Activated T-cell treated with anti-CD3 and anti-CD28 coated beads, Interleukin-2, amount 50 U/mL, for 4 hours (primary cell): ENCODE results near the gene RGS2. TPM values are rescaled to one million over a fixed set of nuclear protein-coding genes. Genes with fewer than 3 reads are reported as not detected.

Experiments used
- ATAC-seq, 2 donors: fragments of 200-7000 bp; cut with Tn5 transposase; one replicate each; pipeline ENCODE4 v1.10.0; 2021
- DNase-seq: peaks from one replicate; pipeline ENCODE4 v3.0.0-alpha.2; 2020
- H3K27me3 Mint-ChIP-seq: one replicate; pipeline ENCODE4 v1.8.0; 2021; ENCODE audit warnings: low read depth, mixed read lengths
- H3K36me3 Mint-ChIP-seq: one replicate; pipeline ENCODE4 v1.8.0; 2022; ENCODE audit warnings: mixed read lengths; ENCODE audit not compliant: insufficient read depth
- H3K4me1 Mint-ChIP-seq: one replicate; pipeline ENCODE4 v1.8.0; 2021; ENCODE audit warnings: low read depth, mixed read lengths
- H3K4me3 Mint-ChIP-seq: one replicate; pipeline ENCODE4 v1.8.0; 2021; ENCODE audit warnings: mild to moderate bottlenecking, moderate library complexity, mixed read lengths
- H3K9me3 Mint-ChIP-seq: one replicate; pipeline ENCODE4 v1.8.0; 2021; ENCODE audit warnings: mixed read lengths
- total RNA-seq, 3 donors: library from RNA; stranded (reverse); gene quantifications; one replicate each; pipeline ENCODE4 v1.2.1, GENCODE V29; 2021

The RGS2 gene
- total RNA-seq, 3 donors from 2014 or later, result 7.8 to 9.8 (median 9.7) TPM

DNA sequence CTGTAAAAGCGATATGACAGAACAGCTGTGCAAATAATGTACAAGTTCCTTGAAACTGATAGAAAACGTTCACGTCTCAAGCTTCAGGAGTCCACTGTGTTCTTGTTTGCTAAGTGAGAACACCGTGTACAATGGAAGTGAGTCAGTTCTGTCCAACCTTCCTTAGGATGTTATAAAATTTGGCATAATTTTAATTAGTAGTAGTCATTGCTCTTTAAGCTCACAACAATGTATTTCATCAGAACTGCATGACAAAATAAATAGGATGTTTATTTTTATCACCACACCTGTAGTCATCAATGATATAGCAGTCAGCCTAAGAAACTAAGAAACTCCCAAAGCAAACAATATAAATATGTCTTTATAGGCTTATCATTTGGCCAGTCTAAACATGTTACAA lies 53.0 kb downstream of the RGS2 start:
- Mint-ChIP-seq H3K27me3 (no peaks in the 10 kb centered on the region), H3K36me3 (no peaks in the 10 kb centered on the region), H3K4me3 (no peak overlapping the region), H3K9me3 (no peaks in the 10 kb centered on the region), H3K4me1 (no peaks in the 10 kb centered on the region)
- ATAC-seq (no peak), DNase-seq (no peak)

Other genes starting within 250 kb of the RGS2 start
- 10 to 100 TPM; 31.7 to 47.6 (median 34.4) TPM for gene RGS1, start 233.3 kb upstream of the RGS2 start, total RNA-seq
- gene RGS13, start 172.9 kb upstream of the RGS2 start, total RNA-seq, result not detected